IPS-NIHi11 (cell line): ENCODE measurements around the gene BCL2L14.

ENCODE experiments used
- DNase-seq: peaks from one replicate; pipeline ENCODE4 v3.0.0; 2012; ENCODE audit warnings: mixed read lengths, low spot score

Gene BCL2L14, protein sequence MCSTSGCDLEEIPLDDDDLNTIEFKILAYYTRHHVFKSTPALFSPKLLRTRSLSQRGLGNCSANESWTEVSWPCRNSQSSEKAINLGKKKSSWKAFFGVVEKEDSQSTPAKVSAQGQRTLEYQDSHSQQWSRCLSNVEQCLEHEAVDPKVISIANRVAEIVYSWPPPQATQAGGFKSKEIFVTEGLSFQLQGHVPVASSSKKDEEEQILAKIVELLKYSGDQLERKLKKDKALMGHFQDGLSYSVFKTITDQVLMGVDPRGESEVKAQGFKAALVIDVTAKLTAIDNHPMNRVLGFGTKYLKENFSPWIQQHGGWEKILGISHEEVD

GRCh38 chr12:12070674-12071656 lies at the start of gene BCL2L14:
TSS of gene BCL2L14 (plus strand) at chr12:12070939. CDS start at chr12:12079306, 8,367 bp downstream.
- no peak for DNase-seq

DNA sequence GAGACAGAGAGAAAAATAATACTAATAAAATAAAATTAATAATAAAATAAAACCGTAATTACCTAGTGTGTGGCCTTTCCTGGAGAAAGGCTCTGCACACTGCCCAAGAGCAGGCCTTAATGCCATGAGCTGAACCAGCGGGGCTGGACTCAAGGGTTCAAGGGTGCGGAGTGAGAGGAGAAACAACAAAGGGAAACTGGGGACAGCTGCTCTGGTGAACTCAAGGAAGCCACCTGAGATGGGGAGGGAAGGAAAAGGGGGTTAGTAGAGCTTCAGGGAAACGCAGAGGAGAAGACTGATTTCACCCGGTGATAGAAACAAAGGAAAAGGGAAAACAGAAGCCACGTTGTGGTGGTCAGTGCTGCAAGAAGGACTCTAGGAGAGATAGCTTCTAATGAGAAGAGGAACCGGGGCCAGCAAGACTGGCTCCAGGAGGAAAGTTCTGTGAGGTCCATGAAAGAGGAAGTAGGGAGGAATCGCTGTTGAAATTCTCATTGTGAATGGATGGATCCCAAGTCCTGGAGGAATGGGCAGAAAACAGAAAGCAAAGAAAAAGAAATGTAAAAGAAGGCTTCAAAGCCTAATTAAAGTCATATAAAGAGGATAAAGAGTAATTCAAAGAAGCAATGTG lies 48.3 kb upstream of the BCL2L14 start:
- DNase-seq, result no peak

GRCh38 chr12:12023456-12023855 lies 47.3 kb upstream of the BCL2L14 start:
- DNase-seq, result no peak

DNA sequence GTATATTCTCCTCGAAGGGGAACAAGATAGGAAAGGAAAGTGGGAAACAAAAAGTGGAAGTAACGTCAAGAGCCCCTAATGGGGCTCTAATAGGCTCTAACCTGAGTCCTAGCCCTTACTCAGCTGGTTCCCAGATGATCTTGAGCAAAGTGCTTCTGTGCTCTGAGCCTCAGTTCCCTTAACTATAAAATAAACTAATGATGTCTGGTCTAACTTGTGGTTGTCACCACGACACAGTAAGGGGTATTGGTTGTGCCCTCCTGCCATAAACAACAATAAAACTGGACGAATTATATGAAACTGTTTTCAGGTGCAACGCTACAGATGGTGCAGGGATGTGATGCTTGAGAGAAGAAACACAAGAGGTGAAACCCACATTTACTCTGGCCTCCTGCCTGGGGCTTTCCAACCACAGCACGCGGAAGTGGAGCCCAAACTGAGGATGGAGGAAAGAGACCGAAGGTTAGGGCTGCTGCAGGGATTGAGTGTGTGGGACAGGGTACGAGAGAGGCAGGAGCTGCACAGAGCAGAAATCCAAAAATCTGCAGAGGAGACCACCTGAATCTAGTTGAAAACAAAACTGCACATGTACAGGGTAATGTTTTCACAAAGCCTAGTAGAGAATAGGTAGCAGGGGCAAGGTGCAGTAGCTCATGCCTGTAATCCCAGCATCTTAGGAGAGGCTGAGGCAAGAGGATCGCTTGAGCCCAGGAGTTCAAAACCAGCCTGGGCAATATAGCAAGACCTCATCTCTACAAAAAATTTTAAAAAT lies 45.6 kb upstream of the BCL2L14 start:
- no peak for DNase-seq

GRCh38 chr12:12025799-12026386 lies 44.8 kb upstream of the BCL2L14 start:
- no peak for DNase-seq

- no peak for DNase-seq
These were observed 41.9 kb upstream of the BCL2L14 start for GRCh38 chr12:12028668-12029402.

- DNase-seq, result no peak
These were observed 41.1 kb upstream of the BCL2L14 start for GRCh38 chr12:12029653-12030052.

- no peak for DNase-seq
These were observed 38.4 kb upstream of the BCL2L14 start for GRCh38 chr12:12032260-12032791.

DNA sequence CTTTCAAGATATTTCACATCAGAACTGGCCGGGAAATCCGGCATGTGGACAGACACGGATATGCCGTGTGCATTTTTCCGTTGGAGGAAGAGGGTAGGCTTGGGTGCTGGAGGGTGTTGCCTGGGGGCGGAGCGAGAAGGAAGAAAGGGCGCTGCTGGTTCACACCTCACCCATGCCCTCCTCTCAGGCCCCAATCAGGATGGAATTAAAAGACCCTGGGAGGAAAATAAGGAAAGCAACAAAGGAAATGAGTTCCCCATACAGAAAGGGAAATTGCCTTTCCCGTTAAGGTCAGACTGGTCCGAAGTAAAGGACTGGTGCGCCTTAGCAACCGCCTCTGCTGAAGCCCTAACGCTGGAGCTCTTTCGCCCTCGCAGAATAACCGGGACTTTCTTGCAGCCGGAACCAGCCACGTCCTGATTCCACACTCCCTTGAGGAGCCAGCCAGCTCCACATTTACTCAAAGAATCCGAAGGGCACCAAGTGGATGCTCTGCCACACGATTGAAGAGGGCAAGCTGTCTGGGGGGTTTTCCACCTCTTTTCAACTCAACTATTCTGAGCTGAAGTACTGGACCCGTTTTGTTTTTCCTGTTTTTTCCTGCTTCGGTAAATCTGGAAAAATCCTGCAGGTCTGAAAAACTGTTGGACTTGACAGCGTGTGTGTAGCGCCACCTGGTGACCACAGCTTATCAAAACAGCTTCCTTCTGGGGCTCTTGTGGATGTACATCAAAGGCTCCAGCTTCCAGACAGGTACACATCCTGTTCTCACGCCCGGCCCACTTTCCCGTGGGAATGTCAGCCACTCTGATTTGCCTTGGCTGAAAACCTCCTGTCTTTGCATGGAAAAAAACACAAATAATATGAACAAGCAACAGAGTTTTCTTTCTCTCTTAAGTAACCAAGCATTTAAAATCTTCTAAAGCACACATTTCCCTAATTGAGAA lies 37.6 kb upstream of the BCL2L14 start:
- peak; percentile 88 for DNase-seq

- DNase-seq, result no peak
These were observed 36.9 kb upstream of the BCL2L14 start for GRCh38 chr12:12033824-12034223.

- no peak for DNase-seq
These were observed 36.4 kb upstream of the BCL2L14 start for GRCh38 chr12:12034344-12034743.

GRCh38 chr12:12035229-12035628 lies 35.5 kb upstream of the BCL2L14 start:
- DNase-seq, result no peak

DNA sequence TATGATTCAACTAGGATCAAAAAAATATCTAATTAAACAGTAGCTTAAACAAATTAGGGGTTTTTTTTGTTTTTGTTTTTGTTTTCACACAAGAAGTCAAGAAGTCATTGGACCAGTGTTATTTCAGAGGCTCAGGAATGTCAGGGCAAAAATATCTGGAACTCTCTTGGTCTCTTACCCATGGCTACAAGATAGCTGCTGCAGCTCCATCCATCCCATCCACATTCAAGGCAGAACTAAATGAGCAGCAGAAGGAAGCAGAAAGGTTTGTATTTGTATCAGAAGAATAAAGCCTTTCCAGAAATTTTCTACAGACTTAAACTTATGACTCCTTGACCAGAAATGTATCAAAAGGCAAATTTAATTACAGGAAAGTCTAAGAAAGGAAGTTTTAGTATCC lies 33.8 kb upstream of the BCL2L14 start:
- DNase-seq, result no peak

GRCh38 chr12:12039897-12040296 lies 30.8 kb upstream of the BCL2L14 start:
- no peak for DNase-seq

DNA sequence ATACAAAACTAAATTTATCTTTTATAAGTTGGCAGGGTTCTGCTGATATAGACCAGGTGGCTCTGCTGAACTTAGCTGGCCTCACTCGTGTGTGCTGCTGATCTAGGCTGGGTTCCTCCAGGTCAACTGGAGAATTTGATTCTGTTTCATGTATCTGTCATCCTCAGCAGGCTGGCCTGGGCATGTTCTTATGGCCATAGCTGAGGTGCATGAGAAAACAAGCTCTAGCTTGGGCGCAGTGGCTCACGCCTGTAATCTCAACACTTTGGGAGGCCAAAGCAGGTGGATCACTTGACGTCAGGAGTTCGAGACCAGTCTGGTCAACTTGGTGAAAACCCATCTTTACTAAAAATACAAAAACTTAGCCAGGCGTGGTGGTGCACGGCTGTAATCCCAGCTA lies 24.3 kb upstream of the BCL2L14 start:
- DNase-seq, result no peak

- no peak for DNase-seq
These were observed 23.1 kb upstream of the BCL2L14 start for GRCh38 chr12:12047682-12048081.

DNA sequence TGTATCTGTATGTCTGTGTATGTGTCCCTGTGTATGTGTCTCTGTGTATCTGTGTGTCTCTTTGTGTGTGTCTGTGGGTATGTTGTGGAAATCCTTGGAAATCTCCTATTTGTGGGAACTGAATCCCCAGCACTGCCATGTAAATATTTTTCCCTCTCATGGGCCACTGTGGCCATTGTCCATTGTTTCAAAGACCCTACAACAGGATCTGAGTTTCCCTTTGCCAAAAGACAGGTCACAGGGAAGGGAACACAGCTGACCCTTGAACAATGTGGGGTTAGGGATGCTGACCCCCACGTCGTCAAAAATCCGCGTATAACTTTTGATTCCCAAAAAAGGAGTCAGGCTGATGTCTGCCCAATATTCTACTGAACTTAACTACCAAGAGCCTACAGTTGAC lies 22.5 kb upstream of the BCL2L14 start:
- no peak for DNase-seq

GRCh38 chr12:12048714-12049113 lies 22.0 kb upstream of the BCL2L14 start:
- DNase-seq, result no peak

DNA sequence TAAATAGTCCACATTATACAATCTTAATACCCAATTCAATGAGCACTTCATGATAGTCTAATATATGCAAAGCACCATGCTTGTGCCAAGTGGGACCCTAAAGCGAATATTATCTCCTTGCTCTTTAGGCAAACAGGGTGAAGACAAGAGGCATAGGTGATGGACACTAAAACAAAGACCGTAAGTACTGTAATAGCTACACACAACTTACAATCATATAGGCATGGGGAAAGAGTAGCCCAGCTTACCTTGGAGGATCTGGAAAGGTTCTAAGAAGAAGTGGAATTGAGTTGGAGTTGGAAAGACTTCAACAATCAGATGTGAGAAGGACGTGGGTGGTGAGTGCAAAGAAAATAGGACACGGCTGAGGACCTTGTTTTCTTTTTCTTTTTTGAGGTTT lies 19.1 kb upstream of the BCL2L14 start:
- no peak for DNase-seq
